ENCODE data around the gene ATPAF2.

The ATPAF2 gene

GRCh38 chr17:17981330-17981729, 57.6 kb downstream of the ATPAF2 start:
- no peak overlapping the region for H3K4me3 ChIP-seq
- no peak for TF ChIP-seq Cebpa-rat (IDR thresholded peaks at IDR 0.05)
- no peaks in the 10 kb centered on the region for H3K4me1 ChIP-seq
- no peaks in the 10 kb centered on the region for H3K36me3 ChIP-seq
- H3K9ac ChIP-seq, result no peak overlapping the region
- H3K9me3 ChIP-seq, result no peaks in the 10 kb centered on the region
- no peak overlapping the region for H3K27ac ChIP-seq
- no peaks in the 10 kb centered on the region for H3K27me3 ChIP-seq
- no peaks in the 10 kb centered on the region for H4K20me1 ChIP-seq
- no peak overlapping the region for H3K4me2 ChIP-seq

DNA sequence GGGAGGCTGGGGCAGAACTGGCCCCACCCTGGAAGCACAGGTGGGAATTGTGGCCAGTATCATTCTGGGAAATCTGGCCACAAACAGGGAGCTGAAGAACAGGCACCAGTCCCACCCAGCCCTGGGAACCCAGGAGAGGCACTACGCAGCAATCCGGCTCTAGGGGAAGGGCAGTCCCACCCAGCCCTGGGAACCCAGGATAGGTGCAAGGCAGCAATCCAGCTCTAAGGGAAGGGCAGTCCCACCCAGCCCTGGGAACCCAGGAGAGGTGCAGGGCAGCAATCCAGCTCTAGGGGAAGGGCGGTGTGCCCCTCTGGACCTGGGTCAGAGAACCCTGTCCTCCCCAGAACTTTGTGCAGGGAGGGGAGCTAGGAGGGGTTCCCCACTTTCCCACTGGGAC, 59.2 kb downstream of the ATPAF2 start:
- Histone ChIP-seq H3K4me3 (no peak overlapping the region), H3K4me2 (no peak overlapping the region), H4K20me1 (no peaks in the 10 kb centered on the region), H3K9ac (no peak overlapping the region), H3K9me3 (no peaks in the 10 kb centered on the region), H3K27ac (no peak overlapping the region), H3K27me3 (no peaks in the 10 kb centered on the region), H3K36me3 (no peaks in the 10 kb centered on the region), H3K4me1 (no peaks in the 10 kb centered on the region)
- TF ChIP-seq Cebpa-rat (IDR thresholded peaks at IDR 0.05), result no peak

DNA sequence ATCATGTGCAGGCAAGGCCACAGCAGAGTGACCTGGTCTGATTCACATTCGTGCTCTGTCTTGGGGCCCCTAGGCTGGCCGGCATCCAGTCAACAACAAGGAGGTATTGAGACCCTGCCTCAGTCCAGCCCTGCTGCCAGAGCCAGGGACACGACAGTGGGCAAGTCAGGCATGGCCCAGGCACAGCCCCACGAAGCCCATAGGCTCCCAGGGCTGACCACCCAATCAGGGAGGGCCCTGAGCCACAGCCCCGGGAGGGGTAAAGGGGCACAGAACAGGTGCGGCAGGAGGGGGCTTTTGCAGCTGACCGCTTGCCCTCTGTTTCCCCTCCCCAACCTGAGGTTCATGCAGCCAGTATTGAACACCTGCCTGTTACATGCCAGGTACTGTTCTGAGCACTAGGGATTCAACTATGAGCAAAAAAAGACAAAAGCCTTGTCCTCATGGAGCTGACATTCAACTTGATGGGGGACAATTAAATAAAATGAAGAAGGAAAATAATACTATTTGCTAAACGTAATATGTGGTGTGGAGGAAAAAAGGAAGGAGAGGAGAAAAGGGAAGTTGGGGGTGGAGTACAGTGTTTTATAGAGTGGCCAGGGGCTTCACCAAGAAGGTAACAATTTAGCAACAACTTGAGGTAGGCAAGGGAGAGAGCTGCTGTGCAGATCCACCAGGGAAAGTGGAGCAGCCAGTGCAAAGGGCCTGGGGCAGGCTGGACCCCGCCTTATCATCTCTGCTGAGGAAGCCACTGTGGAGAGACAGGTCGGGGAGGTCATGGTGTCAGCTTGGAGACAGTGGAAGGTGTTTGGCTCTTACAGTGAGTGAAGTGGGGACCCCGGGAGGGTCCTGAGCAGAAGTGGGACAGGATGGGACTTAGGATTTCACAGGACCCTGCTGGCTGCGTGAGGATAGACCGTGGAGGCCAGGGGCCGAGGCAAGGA, 60.2 kb downstream of the ATPAF2 start:
- Histone ChIP-seq H4K20me1 (no peaks in the 10 kb centered on the region), H3K9me3 (no peaks in the 10 kb centered on the region), H3K4me3 (no peak overlapping the region), H3K27ac (no peak overlapping the region), H3K9ac (no peak overlapping the region), H3K36me3 (no peaks in the 10 kb centered on the region), H3K27me3 (no peaks in the 10 kb centered on the region), H3K4me1 (no peaks in the 10 kb centered on the region), H3K4me2 (no peak overlapping the region)
- no peak for TF ChIP-seq Cebpa-rat (IDR thresholded peaks at IDR 0.05)

DNA sequence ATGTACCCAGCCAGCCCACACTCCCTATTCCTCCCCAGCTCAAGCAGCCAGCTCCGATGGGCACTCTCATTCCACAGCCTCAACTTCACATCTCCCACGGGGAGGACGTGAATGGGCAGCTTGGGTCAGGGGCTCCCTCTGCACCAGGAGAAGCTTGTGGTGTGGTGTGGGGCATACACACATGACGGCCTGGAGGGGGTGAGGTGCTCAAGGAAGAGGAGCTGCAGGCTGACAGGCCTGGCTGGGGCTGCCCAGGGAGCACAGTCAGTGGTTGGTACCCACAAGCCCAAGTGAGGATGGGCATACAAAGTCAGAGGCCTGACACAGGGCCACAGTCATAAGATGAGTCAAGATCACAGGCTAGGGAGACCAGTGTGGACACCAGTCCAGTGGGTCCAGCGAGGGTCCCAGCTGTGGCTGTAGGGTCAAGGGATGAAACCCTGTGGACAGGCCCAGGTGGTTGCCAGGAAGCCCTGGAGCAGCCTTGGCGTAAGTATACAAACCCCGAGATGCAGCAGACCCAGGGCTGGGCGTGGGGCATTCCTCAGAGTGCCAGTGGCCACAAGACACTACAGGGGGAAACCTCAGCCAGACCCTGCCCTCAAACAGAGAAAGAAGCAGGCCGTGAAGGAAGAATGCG, 61.9 kb downstream of the ATPAF2 start:
- Histone ChIP-seq H3K9ac (no peak overlapping the region), H3K4me2 (no peak overlapping the region), H3K27me3 (no peaks in the 10 kb centered on the region), H3K9me3 (no peaks in the 10 kb centered on the region), H3K4me1 (peaks cover 8% of the 10 kb centered on the region), H4K20me1 (no peaks in the 10 kb centered on the region), H3K4me3 (no peak overlapping the region), H3K27ac (no peak overlapping the region), H3K36me3 (no peaks in the 10 kb centered on the region)
- TF ChIP-seq Cebpa-rat (IDR thresholded peaks at IDR 0.05), result no peak

DNA sequence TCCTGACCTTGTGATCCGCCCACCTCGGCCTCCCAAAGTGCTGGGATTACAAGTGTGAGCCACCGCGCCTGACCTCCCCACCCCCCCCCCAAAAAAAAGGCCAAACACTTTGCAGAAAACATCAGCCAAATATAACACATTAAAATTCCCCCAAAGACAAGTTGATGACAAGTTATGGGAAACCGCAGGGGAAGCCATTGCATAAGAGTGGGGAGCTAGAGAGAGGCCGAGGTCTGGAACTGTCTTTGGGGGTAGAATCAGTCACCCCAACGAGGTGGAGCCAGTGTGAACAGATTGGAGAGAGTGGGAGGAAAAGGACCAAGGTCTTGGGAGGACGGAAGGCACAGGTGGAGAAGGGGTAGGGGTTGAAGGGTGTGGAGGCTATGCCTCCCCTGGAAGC, 63.5 kb downstream of the ATPAF2 start:
- no peaks in the 10 kb centered on the region for H3K9me3 ChIP-seq
- no peak overlapping the region for H3K4me3 ChIP-seq
- H4K20me1 ChIP-seq, result peaks cover 15% of the 10 kb centered on the region
- H3K4me1 ChIP-seq, result peaks cover 20% of the 10 kb centered on the region
- H3K27me3 ChIP-seq, result no peaks in the 10 kb centered on the region
- no peak for TF ChIP-seq Cebpa-rat (IDR thresholded peaks at IDR 0.05)
- H3K4me2 ChIP-seq, result no peak overlapping the region
- no peak overlapping the region for H3K27ac ChIP-seq
- no peaks in the 10 kb centered on the region for H3K36me3 ChIP-seq
- no peak overlapping the region for H3K9ac ChIP-seq

GRCh38 chr17:17972952-17973254, 66.1 kb downstream of the ATPAF2 start:
- no peak for TF ChIP-seq Cebpa-rat (IDR thresholded peaks at IDR 0.05)
- peak overlapping the region; percentile 42; the same call in 1 of the 2 replicates for H3K9ac ChIP-seq
- H3K4me3 ChIP-seq, result peak overlapping the region; percentile 66
- peak overlapping the region; percentile 86 for H3K4me2 ChIP-seq
- peaks cover 29% of the 10 kb centered on the region for H4K20me1 ChIP-seq
- peaks cover 20% of the 10 kb centered on the region for H3K4me1 ChIP-seq
- H3K36me3 ChIP-seq, result no peaks in the 10 kb centered on the region
- H3K9me3 ChIP-seq, result no peaks in the 10 kb centered on the region
- H3K27me3 ChIP-seq, result no peaks in the 10 kb centered on the region
- H3K27ac ChIP-seq, result no peak overlapping the region

- Histone ChIP-seq H3K27me3 (no peaks in the 10 kb centered on the region), H4K20me1 (peaks cover 35% of the 10 kb centered on the region), H3K27ac (peak within 1 kb of the TSS; percentile 47), H3K4me3 (peak within 1 kb of the TSS; percentile 82), H3K4me1 (peaks cover 20% of the 10 kb centered on the region), H3K9me3 (no peaks in the 10 kb centered on the region), H3K36me3 (no peaks in the 10 kb centered on the region), H3K4me2 (peak within 1 kb of the TSS; percentile 99), H3K9ac (peak within 1 kb of the TSS; percentile 78)
- TF ChIP-seq Cebpa-rat (IDR thresholded peaks at IDR 0.05), result no peak
These were observed 66.6 kb downstream of the ATPAF2 start, which contains the start of the genes DRC3 and TOM1L2 for GRCh38 chr17:17972126-17972951. Gene DRC3, plus strand, starts transcription at chr17:17972862. Its CDS starts 4,737 bp downstream, at chr17:17977599. Gene TOM1L2, minus strand, starts transcription at chr17:17972400. Its CDS starts 87 bp downstream, at chr17:17972313.

- Histone ChIP-seq H3K4me1 (peaks cover 20% of the 10 kb centered on the region), H3K27me3 (no peaks in the 10 kb centered on the region), H3K27ac (peak overlapping the region; percentile 47), H3K4me3 (peak overlapping the region; percentile 82), H3K36me3 (no peaks in the 10 kb centered on the region), H3K9ac (peak overlapping the region; percentile 78), H3K4me2 (peak overlapping the region; percentile 99), H3K9me3 (no peaks in the 10 kb centered on the region), H4K20me1 (peaks cover 42% of the 10 kb centered on the region)
- TF ChIP-seq Cebpa-rat (IDR thresholded peaks at IDR 0.05), result no peak
These were observed 67.4 kb downstream of the ATPAF2 start for GRCh38 chr17:17971431-17972125.
